ENCODE measurements around the gene ZNF212. TPM values are rescaled to one million over a fixed set of nuclear protein-coding genes. Genes with fewer than 3 reads are reported as not detected.

The ZNF212 gene
- total and polyA plus RNA-seq, 9 of the 15 experiments (the other 6 are each of a cell fraction or from before 2014, with no cell fraction given) = 1.8 to 21.4 (median 7.2) TPM

GRCh38 chr7:149252378-149252777, 12.9 kb downstream of the ZNF212 start:
- Histone ChIP-seq H2AFZ (ENCODE audit: low read depth, low read length) (no peak overlapping the region), H3K4me3 (no peak overlapping the region), H3K36me3 (ENCODE audit: control insufficient read depth, insufficient read depth, low read length) (peaks cover 50% of the 10 kb centered on the region), H3K4me2 (ENCODE audit: insufficient read depth, low read length) (no peak overlapping the region), H3K4me1 (replicated peaks in 1 of 2; ENCODE audit: control insufficient read depth in 2 of 2, insufficient read depth in 2 of 2, low read length in 2 of 2) (no peaks in the 10 kb centered on the region), H3K9me1 (ENCODE audit: control insufficient read depth, insufficient read depth, low read length) (no peaks in the 10 kb centered on the region), H3K9me3 (replicated peaks; ENCODE audit: control insufficient read depth, insufficient read depth, low read depth, low read length) (no peaks in the 10 kb centered on the region), H3K79me2 (ENCODE audit: control insufficient read depth, insufficient read depth, low read length) (no peaks in the 10 kb centered on the region; the same call in 2 of the 3 replicates), H3K9ac (ENCODE audit: insufficient read depth in 1 of 2, low read depth in 2 of 2, low read length in 2 of 2) (no peak overlapping the region), H3K27me3 (ENCODE audit: control insufficient read depth in 2 of 2, insufficient read depth in 2 of 2, low read length in 2 of 2) (no peaks in the 10 kb centered on the region), H4K20me1 (replicated peaks; ENCODE audit: control insufficient read depth, insufficient read depth, low read length) (no peaks in the 10 kb centered on the region), H3K27ac (ENCODE audit: extremely low read depth, low read depth, low read length) (no peak overlapping the region)
- in situ Hi-C loops (cut with MboI) = no loop called here
- FAIRE-seq (no peak), ATAC-seq (no peak), DNase-seq (ENCODE audit: extremely low read depth in 1 of 4, low spot score in 3 of 4) (no peak)
- intact Hi-C loops (cut with micrococcal nuclease) = no loop called here
- CTCF ChIA-PET (ENCODE audit: low intra/inter-chr PET ratio) = no interaction called here
- 93% methylated on average over 2 of the region's 2 CpGs for WGBS (ENCODE audit: insufficient coverage, low coverage, missing lambda C conversion rate)
- TF ChIP-seq SAFB (IDR thresholded peaks at IDR 0.05; ENCODE audit: borderline replicate concordance, low read depth, low read length) (no peak), ZNF263 (CRISPR knock-in tag; IDR thresholded peaks at IDR 0.05; ENCODE audit: borderline replicate concordance) (no peak), HNRNPK (IDR thresholded peaks at IDR 0.05; ENCODE audit: low read depth, low read length, poor library complexity, severe bottlenecking) (no peak), RNF219 (CRISPR knock-in tag; IDR thresholded peaks at IDR 0.05) (no peak), SIN3A (IDR thresholded peaks at IDR 0.05; ENCODE audit: borderline replicate concordance in 2 of 2, control insufficient read depth in 1 of 2, low read depth in 2 of 2, low read length in 2 of 2) (no peak), ZNF583 (CRISPR knock-in tag; IDR thresholded peaks at IDR 0.05) (no peak), USF2 (CRISPR knock-in tag; IDR thresholded peaks at IDR 0.05) (no peak), MCM7 (IDR thresholded peaks at IDR 0.05) (no peak), ZFP30 (CRISPR knock-in tag; IDR thresholded peaks at IDR 0.05; ENCODE audit: borderline replicate concordance) (no peak), RBM34 (IDR thresholded peaks at IDR 0.05; ENCODE audit: borderline replicate concordance, insufficient read depth, low read length) (no peak), CGGBP1 (CRISPR knock-in tag; IDR thresholded peaks at IDR 0.05) (no peak), ZNF124 (CRISPR knock-in tag; IDR thresholded peaks at IDR 0.05) (no peak)
- POLR2A ChIA-PET = interaction anchor here (0.6 to 2.1 kb wide), 4 partner anchors 9 to 27 kb away, joined by 3 to 6 read pairs (median 4); partner anchors contain the start of gene ZNF783
- no TSS peak for BruUV-seq (replicated peaks)

All from K562 (cell line).